GM18505 (cell line): ENCODE measurements around the gene RTBDN.
A peak's percentile ranks its signal among the peaks of the same experiment; 100 is the strongest.
"Not testable (repeated sequence)": the region's sequence is repeated elsewhere in the genome, so short reads cannot be mapped to it uniquely, and the experiment has no call there.

Experiments
- ATAC-seq: cut with Tn5 transposase; IDR thresholded peaks from one replicate; pipeline ENCODE4 v1.9.1; 2021; ENCODE audit not compliant: unreplicated experiment
- POLR2A ChIP-seq: IDR thresholded peaks from 4 replicates; pipeline ENCODE4 v1.6.1; 2011; ENCODE audit warnings: borderline replicate concordance; ENCODE audit not compliant: insufficient read depth, insufficient read length; ENCODE audit errors: extremely low read depth

Gene RTBDN

GRCh38 chr19:12825254-12826131 lies 8.9 kb downstream of the RTBDN start:
- no peak for TF ChIP-seq POLR2A
- no peak for ATAC-seq

- TF ChIP-seq POLR2A, result no peak
- no peak for ATAC-seq
Measured at GRCh38 chr19:12821761-12822160, 12.6 kb downstream of the RTBDN start.

GRCh38 chr19:12817810-12818209 lies 16.6 kb downstream of the RTBDN start:
- ATAC-seq, result not testable (repeated sequence)

- ATAC-seq, result not testable (repeated sequence)
Measured at GRCh38 chr19:12817188-12817587, 17.2 kb downstream of the RTBDN start.

GRCh38 chr19:12815088-12815487 lies 19.3 kb downstream of the RTBDN start:
- TF ChIP-seq POLR2A, result no peak
- ATAC-seq, result no peak

- peak; percentile 73 for ATAC-seq
- TF ChIP-seq POLR2A, result peak; percentile 75
Measured at GRCh38 chr19:12806242-12807081, 27.9 kb downstream of the RTBDN start, which contains the start of gene RNASEH2A. RNASEH2A (plus strand) TSS chr19:12806584; CDS start chr19:12806674, 90 bp downstream.

- TF ChIP-seq POLR2A, result no peak
- no peak for ATAC-seq
Measured at GRCh38 chr19:12804051-12804450, 30.3 kb downstream of the RTBDN start.

GRCh38 chr19:12802267-12803106 lies 31.9 kb downstream of the RTBDN start:
- no peak for TF ChIP-seq POLR2A
- ATAC-seq, result no peak

GRCh38 chr19:12801466-12802266 lies 32.7 kb downstream of the RTBDN start, which contains the start of the genes PRDX2 and THSD8:
PRDX2 (minus strand) TSS chr19:12801800; CDS start chr19:12801261, 539 bp downstream.
THSD8 (plus strand) TSS chr19:12802069; CDS start chr19:12802072, 3 bp downstream.
- TF ChIP-seq POLR2A, result peak; percentile 97
- peak; percentile 42 for ATAC-seq

- TF ChIP-seq POLR2A, result no peak
- no peak for ATAC-seq
Measured at GRCh38 chr19:12800923-12801465, 33.4 kb downstream of the RTBDN start.

- no peak for ATAC-seq
- TF ChIP-seq POLR2A, result no peak
Measured at GRCh38 chr19:12800466-12800770, 34.0 kb downstream of the RTBDN start.
